Panc1 (cell line): ENCODE results near the gene DSCAML1.

Experiments used
- CTCF ChIP-seq: fragments of 450-650 bp; IDR thresholded peaks from 2 replicates; pipeline ENCODE4 v1.5.1; 2017; ENCODE audit warnings: mild to moderate bottlenecking
- SIN3A ChIP-seq: IDR thresholded peaks from 2 replicates; pipeline ENCODE4 v1.6.1; 2012; ENCODE audit warnings: low read depth, mild to moderate bottlenecking, low read length, moderate library complexity, borderline replicate concordance; ENCODE audit not compliant: insufficient read depth
- TF ChIP-seq, protein P1 (sequence below), 2 experiments: IDR thresholded peaks; 2 replicates each; pipeline ENCODE4 v1.6.1; 2011 to 2012; ENCODE audit warnings: low read depth in 2 of 2, control low read depth in 1 of 2, low read length in 1 of 2, mild to moderate bottlenecking in 1 of 2, moderate library complexity in 1 of 2; ENCODE audit not compliant: insufficient read depth in 1 of 2

DNA sequence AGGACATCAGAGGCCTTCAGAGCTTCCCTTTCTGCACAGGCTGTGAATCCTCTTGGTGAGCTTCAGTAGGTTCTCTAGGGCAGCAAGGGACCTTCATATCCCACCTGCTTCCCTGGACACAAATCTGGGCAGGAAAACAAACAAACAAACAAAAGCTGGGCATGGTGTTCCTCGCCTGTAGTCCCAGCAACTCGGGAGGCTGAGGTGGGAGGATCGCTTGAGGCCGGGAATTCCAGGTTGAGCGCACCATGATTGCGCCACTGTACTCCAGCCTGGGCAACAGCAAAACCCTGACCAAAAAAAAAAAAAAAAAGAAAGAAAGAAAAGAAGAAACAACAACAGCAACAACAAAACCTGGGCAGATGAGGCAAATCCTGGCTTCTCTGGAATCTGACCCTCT lies 376.4 kb downstream of the DSCAML1 start:
- TF ChIP-seq CTCF = no peak
- no peak for TF ChIP-seq SIN3A
- TF ChIP-seq, protein P1, sequence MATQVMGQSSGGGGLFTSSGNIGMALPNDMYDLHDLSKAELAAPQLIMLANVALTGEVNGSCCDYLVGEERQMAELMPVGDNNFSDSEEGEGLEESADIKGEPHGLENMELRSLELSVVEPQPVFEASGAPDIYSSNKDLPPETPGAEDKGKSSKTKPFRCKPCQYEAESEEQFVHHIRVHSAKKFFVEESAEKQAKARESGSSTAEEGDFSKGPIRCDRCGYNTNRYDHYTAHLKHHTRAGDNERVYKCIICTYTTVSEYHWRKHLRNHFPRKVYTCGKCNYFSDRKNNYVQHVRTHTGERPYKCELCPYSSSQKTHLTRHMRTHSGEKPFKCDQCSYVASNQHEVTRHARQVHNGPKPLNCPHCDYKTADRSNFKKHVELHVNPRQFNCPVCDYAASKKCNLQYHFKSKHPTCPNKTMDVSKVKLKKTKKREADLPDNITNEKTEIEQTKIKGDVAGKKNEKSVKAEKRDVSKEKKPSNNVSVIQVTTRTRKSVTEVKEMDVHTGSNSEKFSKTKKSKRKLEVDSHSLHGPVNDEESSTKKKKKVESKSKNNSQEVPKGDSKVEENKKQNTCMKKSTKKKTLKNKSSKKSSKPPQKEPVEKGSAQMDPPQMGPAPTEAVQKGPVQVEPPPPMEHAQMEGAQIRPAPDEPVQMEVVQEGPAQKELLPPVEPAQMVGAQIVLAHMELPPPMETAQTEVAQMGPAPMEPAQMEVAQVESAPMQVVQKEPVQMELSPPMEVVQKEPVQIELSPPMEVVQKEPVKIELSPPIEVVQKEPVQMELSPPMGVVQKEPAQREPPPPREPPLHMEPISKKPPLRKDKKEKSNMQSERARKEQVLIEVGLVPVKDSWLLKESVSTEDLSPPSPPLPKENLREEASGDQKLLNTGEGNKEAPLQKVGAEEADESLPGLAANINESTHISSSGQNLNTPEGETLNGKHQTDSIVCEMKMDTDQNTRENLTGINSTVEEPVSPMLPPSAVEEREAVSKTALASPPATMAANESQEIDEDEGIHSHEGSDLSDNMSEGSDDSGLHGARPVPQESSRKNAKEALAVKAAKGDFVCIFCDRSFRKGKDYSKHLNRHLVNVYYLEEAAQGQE (IDR thresholded peaks at IDR 0.05; ENCODE audit: insufficient read depth in 1 of 2, low read depth in 2 of 2, low read length in 1 of 2) = no peak
